BE2C (cell line): ENCODE data around the gene MBLAC1.

ENCODE experiments used
- DNase-seq: peaks from one replicate; pipeline ENCODE4 v3.0.0-alpha.2; 2020
- H3K27me3 ChIP-seq: fragments of 250-450 bp; sonication (Bioruptor Pico); 2 replicates; pipeline ENCODE4 v1.5.1; 2020; ENCODE audit warnings: mild to moderate bottlenecking
- H3K36me3 ChIP-seq: fragments of 250-450 bp; sonication (Bioruptor Pico); 2 replicates; pipeline ENCODE4 v1.5.1; 2020; ENCODE audit warnings: mild to moderate bottlenecking
- H3K4me1 ChIP-seq: fragments of 250-450 bp; sonication (Bioruptor Pico); 2 replicates; pipeline ENCODE4 v1.5.1; 2020
- H3K4me3 ChIP-seq: 2 replicates; pipeline ENCODE4 v1.5.1; 2011; ENCODE audit warnings: low read depth, low read length
- H3K9me3 ChIP-seq: fragments of 250-450 bp; sonication (Bioruptor Pico); 2 replicates; pipeline ENCODE4 v1.5.1; 2020
- CTCF ChIP-seq: IDR thresholded peaks from 2 replicates; pipeline ENCODE4 v1.5.1; 2012; ENCODE audit warnings: mild to moderate bottlenecking, low read depth, low read length

MBLAC1 gene

GRCh38 chr7:100163871-100164270, 37.1 kb downstream of the MBLAC1 start:
- Histone ChIP-seq H3K27me3 (peaks cover 21% of the 10 kb centered on the region), H3K9me3 (no peaks in the 10 kb centered on the region), H3K4me1 (peaks cover 5% of the 10 kb centered on the region), H3K36me3 (no peaks in the 10 kb centered on the region), H3K4me3 (no peak overlapping the region)
- no peak for TF ChIP-seq CTCF
- no peak for DNase-seq

- no peak overlapping the region for H3K4me3 ChIP-seq
- peaks cover 21% of the 10 kb centered on the region for H3K27me3 ChIP-seq
- TF ChIP-seq CTCF, result no peak
- no peaks in the 10 kb centered on the region for H3K9me3 ChIP-seq
- no peak for DNase-seq
- no peaks in the 10 kb centered on the region for H3K36me3 ChIP-seq
- H3K4me1 ChIP-seq, result peaks cover 5% of the 10 kb centered on the region
Measured at GRCh38 chr7:100166317-100166940, 39.7 kb downstream of the MBLAC1 start.

DNA sequence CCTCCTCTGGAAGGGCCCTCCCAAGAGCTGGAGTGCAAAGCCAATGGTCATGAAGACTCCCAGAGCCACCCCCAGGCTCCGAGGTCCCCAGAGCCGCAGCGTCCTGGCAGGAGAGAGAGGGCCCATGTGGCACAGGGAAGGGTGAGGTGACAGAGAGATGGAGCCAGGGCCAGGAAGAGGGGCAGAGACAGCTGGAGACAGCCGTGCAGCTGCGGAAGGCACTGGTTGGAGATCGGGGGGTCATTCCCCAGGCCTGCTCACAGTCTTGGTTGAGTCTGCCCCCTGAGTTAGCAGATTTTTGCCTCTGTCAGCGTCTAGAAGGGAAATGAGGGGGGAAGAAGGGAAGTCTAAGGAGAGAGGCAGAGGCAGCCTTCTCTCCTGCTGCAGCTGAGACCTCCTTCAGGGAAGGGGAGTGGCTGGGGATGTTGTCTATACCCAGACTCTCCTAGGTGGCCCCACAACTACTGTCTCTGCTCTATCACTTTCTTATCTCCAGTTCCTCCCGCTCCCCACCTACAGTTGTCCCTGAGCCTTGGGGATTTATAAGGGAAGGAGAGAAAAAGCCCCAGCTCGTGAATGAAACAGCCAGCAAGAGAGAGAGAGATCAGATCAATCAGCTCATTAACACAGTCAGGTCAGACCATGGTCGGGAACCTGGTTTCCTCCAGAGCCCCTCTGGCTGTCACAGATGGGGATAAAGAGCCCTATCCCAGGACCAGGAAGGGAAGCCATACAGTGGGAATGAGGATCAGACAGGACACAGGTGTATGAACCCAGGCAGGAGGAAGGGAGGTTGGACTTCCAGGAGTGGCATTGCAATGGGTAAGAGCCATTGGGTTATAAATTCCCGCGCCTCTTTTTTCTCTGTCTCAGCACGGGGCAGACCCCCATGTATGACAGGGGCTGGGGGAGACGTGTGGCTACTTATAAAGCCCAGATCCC, 40.5 kb downstream of the MBLAC1 start:
- DNase-seq, result no peak
- Histone ChIP-seq H3K36me3 (no peaks in the 10 kb centered on the region), H3K9me3 (no peaks in the 10 kb centered on the region), H3K4me3 (no peak overlapping the region; the same call in 1 of the 2 replicates), H3K27me3 (peaks cover 21% of the 10 kb centered on the region), H3K4me1 (peaks cover 5% of the 10 kb centered on the region)
- TF ChIP-seq CTCF, result no peak

- Histone ChIP-seq H3K36me3 (no peaks in the 10 kb centered on the region), H3K27me3 (peaks cover 21% of the 10 kb centered on the region), H3K4me3 (peak overlapping the region; percentile 46), H3K9me3 (no peaks in the 10 kb centered on the region), H3K4me1 (peaks cover 5% of the 10 kb centered on the region)
- no peak for DNase-seq
- TF ChIP-seq CTCF, result no peak
Measured at GRCh38 chr7:100167912-100168323, 41.2 kb downstream of the MBLAC1 start.

GRCh38 chr7:100169147-100169850, 42.5 kb downstream of the MBLAC1 start:
- peaks cover 5% of the 10 kb centered on the region for H3K4me1 ChIP-seq
- TF ChIP-seq CTCF, result no peak
- H3K9me3 ChIP-seq, result no peaks in the 10 kb centered on the region
- no peak overlapping the region for H3K4me3 ChIP-seq
- DNase-seq, result no peak
- no peaks in the 10 kb centered on the region for H3K36me3 ChIP-seq
- H3K27me3 ChIP-seq, result peaks cover 21% of the 10 kb centered on the region
